Memory B cell (primary cell): ENCODE measurements around the gene PLD5.

Source experiments
- ATAC-seq: fragments of 150-1000 bp; cut with Tn5 transposase; 2 replicates; pipeline ENCODE4 v1.10.0; 2021; ENCODE audit warnings: low read depth, mild to moderate bottlenecking, moderate library complexity
- DNase-seq, 2 donors: peaks; one replicate each; pipeline ENCODE4 v3.0.0; 2022; ENCODE audit warnings: low spot score in 2 of 2
- H3K27ac Mint-ChIP-seq: one replicate; pipeline ENCODE4 v1.8.0; 2022; ENCODE audit warnings: mild to moderate bottlenecking, moderate library complexity, mixed read lengths
- H3K27me3 Mint-ChIP-seq: one replicate; pipeline ENCODE4 v1.8.0; 2022; ENCODE audit warnings: mixed read lengths
- H3K36me3 Mint-ChIP-seq: one replicate; pipeline ENCODE4 v1.8.0; 2022; ENCODE audit warnings: mild to moderate bottlenecking, mixed read lengths
- H3K4me1 Mint-ChIP-seq: one replicate; pipeline ENCODE4 v1.8.0; 2022; ENCODE audit warnings: mixed read lengths
- H3K4me3 Mint-ChIP-seq: one replicate; pipeline ENCODE4 v1.8.0; 2022; ENCODE audit warnings: mild to moderate bottlenecking, moderate library complexity, mixed read lengths
- H3K9me3 Mint-ChIP-seq: one replicate; pipeline ENCODE4 v1.8.0; 2022; ENCODE audit warnings: mixed read lengths

PLD5 gene

DNA sequence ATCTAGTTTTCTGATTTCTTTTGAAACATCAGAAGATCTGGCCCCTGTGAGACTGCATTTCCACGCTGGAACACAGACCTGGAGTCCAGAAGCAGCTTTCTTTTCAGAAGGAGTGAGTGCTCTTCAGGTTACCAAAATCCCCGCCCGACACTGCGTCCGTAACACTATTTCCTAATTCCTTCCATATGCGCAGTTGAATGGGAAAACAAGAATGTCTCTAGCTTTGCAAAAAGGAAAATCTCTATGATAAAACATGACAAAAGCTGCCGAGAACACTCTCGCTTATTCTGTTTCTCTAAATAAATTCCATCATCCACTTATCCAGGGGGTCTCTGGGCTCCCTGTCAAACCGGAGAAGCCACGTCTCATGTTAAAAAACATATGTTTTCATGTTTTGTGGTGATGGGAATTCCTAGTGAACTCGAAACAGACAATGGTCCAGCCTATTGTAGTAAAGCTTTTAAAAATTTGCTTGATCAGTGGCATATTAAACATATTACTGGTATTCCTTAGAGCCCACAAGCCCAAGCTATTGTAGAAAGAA, 67.7 kb downstream of the PLD5 start:
- Mint-ChIP-seq H3K4me3 (no peak overlapping the region), H3K4me1 (no peaks in the 10 kb centered on the region), H3K9me3 (no peaks in the 10 kb centered on the region), H3K27ac (no peak overlapping the region), H3K36me3 (no peaks in the 10 kb centered on the region), H3K27me3 (peaks cover 6% of the 10 kb centered on the region)
- no peak for ATAC-seq
- no peak for DNase-seq

DNA sequence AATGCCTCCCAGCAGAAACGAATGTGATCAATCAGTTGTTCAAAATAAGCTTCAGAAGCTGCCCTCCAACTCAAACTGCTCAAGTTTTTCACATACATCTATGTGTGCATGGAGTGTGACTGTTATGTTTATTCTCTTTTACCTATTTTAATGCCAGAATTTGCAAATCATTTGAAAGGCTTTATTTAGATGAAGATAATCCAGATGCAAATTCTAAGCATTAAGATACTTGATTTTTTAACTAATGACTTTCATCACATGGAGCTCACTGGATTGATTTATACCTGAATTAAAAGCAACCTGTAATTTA, 69.5 kb downstream of the PLD5 start:
- Mint-ChIP-seq H3K27me3 (peaks cover 10% of the 10 kb centered on the region), H3K27ac (no peak overlapping the region), H3K4me1 (no peaks in the 10 kb centered on the region), H3K9me3 (no peaks in the 10 kb centered on the region), H3K36me3 (no peaks in the 10 kb centered on the region), H3K4me3 (no peak overlapping the region)
- DNase-seq (no peak), ATAC-seq (no peak)

GRCh38 chr1:242454262-242455051, 70.0 kb downstream of the PLD5 start:
- Mint-ChIP-seq H3K36me3 (no peaks in the 10 kb centered on the region), H3K4me3 (no peak overlapping the region), H3K27me3 (peaks cover 10% of the 10 kb centered on the region), H3K9me3 (no peaks in the 10 kb centered on the region), H3K4me1 (no peaks in the 10 kb centered on the region), H3K27ac (no peak overlapping the region)
- peak in 1 of 2 donors; percentile 5 for DNase-seq
- ATAC-seq: no peak

GRCh38 chr1:242452573-242452972, 71.9 kb downstream of the PLD5 start:
- H3K36me3 Mint-ChIP-seq: no peaks in the 10 kb centered on the region
- no peaks in the 10 kb centered on the region for H3K9me3 Mint-ChIP-seq
- no peaks in the 10 kb centered on the region for H3K4me1 Mint-ChIP-seq
- H3K27me3 Mint-ChIP-seq: peaks cover 13% of the 10 kb centered on the region
- H3K4me3 Mint-ChIP-seq: no peak overlapping the region
- ATAC-seq: no peak
- no peak for DNase-seq
- H3K27ac Mint-ChIP-seq: no peak overlapping the region

- Mint-ChIP-seq H3K4me1 (no peaks in the 10 kb centered on the region), H3K9me3 (no peaks in the 10 kb centered on the region), H3K4me3 (no peak overlapping the region), H3K36me3 (no peaks in the 10 kb centered on the region), H3K27ac (no peak overlapping the region), H3K27me3 (peaks cover 12% of the 10 kb centered on the region)
- DNase-seq (no peak), ATAC-seq (no peak)
Observed at GRCh38 chr1:242449661-242450060, 74.8 kb downstream of the PLD5 start.

- Mint-ChIP-seq H3K9me3 (no peaks in the 10 kb centered on the region), H3K27me3 (peaks cover 12% of the 10 kb centered on the region), H3K4me3 (no peak overlapping the region), H3K4me1 (no peaks in the 10 kb centered on the region), H3K27ac (no peak overlapping the region), H3K36me3 (no peaks in the 10 kb centered on the region)
- DNase-seq (no peak), ATAC-seq (no peak)
Observed at GRCh38 chr1:242448910-242449645, 75.4 kb downstream of the PLD5 start.

- peaks cover 10% of the 10 kb centered on the region for H3K27me3 Mint-ChIP-seq
- ATAC-seq (no peak), DNase-seq (no peak)
- H3K36me3 Mint-ChIP-seq: no peaks in the 10 kb centered on the region
- H3K4me3 Mint-ChIP-seq: no peak overlapping the region
- no peaks in the 10 kb centered on the region for H3K9me3 Mint-ChIP-seq
- H3K4me1 Mint-ChIP-seq: no peaks in the 10 kb centered on the region
- H3K27ac Mint-ChIP-seq: no peak overlapping the region
Observed at GRCh38 chr1:242447689-242448088, 76.8 kb downstream of the PLD5 start.

GRCh38 chr1:242440757-242441156, 83.7 kb downstream of the PLD5 start:
- Mint-ChIP-seq H3K4me3 (no peak overlapping the region), H3K9me3 (no peaks in the 10 kb centered on the region), H3K27me3 (peaks cover 2% of the 10 kb centered on the region), H3K36me3 (no peaks in the 10 kb centered on the region), H3K27ac (no peak overlapping the region), H3K4me1 (no peaks in the 10 kb centered on the region)
- no peak for DNase-seq
- no peak for ATAC-seq

- no peak overlapping the region for H3K4me3 Mint-ChIP-seq
- DNase-seq (no peak), ATAC-seq (no peak)
- H3K36me3 Mint-ChIP-seq: no peaks in the 10 kb centered on the region
- H3K27ac Mint-ChIP-seq: no peak overlapping the region
- H3K9me3 Mint-ChIP-seq: peaks cover 2% of the 10 kb centered on the region
- H3K27me3 Mint-ChIP-seq: peaks cover 13% of the 10 kb centered on the region
- H3K4me1 Mint-ChIP-seq: no peaks in the 10 kb centered on the region
Observed at GRCh38 chr1:242435200-242435599, 89.3 kb downstream of the PLD5 start.

- Mint-ChIP-seq H3K27ac (no peak overlapping the region), H3K36me3 (no peaks in the 10 kb centered on the region), H3K27me3 (peaks cover 11% of the 10 kb centered on the region), H3K4me3 (no peak overlapping the region), H3K4me1 (no peaks in the 10 kb centered on the region), H3K9me3 (peaks cover 2% of the 10 kb centered on the region)
- ATAC-seq (no peak), DNase-seq (no peak)
Observed at GRCh38 chr1:242432491-242433095, 91.9 kb downstream of the PLD5 start.

DNA sequence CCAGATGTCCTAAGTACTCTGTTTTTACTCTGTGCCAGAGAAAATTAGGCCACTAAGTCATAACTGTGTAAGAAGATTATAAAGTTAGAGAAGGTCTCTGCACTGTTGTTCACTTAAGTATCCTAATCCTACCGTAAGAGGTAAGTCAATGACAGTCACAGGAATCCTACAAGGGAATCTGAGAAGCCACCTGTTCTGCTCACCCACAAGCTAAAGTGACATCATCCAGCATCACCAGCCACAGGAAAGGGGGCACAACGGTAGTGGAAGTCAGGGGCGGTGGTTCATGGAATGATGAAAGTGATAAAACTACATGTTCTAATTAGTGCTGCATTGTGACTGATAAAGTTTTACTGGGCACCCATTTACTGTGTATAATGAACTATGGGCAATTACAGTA, 92.7 kb downstream of the PLD5 start:
- Mint-ChIP-seq H3K27me3 (peaks cover 11% of the 10 kb centered on the region), H3K4me1 (no peaks in the 10 kb centered on the region), H3K27ac (no peak overlapping the region), H3K9me3 (peaks cover 2% of the 10 kb centered on the region), H3K4me3 (no peak overlapping the region), H3K36me3 (no peaks in the 10 kb centered on the region)
- ATAC-seq: no peak
- DNase-seq: no peak

GRCh38 chr1:242430956-242431355, 93.5 kb downstream of the PLD5 start:
- no peak for DNase-seq
- no peak overlapping the region for H3K27ac Mint-ChIP-seq
- peaks cover 11% of the 10 kb centered on the region for H3K27me3 Mint-ChIP-seq
- H3K4me3 Mint-ChIP-seq: no peak overlapping the region
- no peaks in the 10 kb centered on the region for H3K4me1 Mint-ChIP-seq
- ATAC-seq: no peak
- H3K36me3 Mint-ChIP-seq: no peaks in the 10 kb centered on the region
- peaks cover 2% of the 10 kb centered on the region for H3K9me3 Mint-ChIP-seq

DNA sequence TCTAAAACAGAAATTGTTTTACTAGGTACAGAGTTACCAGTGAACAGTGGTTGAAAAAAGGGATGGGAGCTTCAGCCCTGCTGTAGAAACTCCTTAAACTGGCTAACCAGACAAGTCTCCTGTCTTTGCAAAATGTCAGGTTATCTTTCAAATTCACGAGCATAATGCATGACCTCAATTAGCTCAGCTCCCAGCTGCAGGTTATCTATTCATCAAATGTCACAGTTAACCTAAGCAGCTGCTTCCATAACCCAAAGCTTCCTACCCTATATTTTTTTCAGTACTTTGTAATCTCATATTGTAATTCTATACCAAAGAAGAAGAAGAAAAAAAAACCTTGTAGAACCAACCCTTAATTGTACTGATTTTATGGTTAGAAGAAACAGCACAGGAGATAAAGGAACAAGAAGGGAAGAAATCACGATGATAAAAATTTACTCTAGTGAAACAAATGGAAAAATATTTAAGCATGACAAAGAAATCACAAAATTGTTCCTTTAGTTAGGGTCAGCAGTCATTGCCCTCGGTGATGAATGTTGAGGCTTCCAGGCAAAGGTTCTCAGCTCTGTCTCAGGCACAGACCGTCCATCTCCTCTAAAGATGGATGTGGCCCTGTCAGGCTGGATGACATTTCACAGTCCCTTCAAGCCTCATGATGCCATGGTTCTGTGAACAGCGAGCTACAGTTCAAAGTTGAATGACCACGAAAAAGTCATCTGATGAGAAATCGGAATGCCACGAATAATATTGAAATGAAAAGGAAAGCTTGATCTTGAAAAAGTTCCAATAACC, 95.9 kb downstream of the PLD5 start:
- Mint-ChIP-seq H3K36me3 (no peaks in the 10 kb centered on the region), H3K27me3 (peaks cover 7% of the 10 kb centered on the region), H3K4me3 (no peak overlapping the region), H3K4me1 (no peaks in the 10 kb centered on the region), H3K27ac (no peak overlapping the region), H3K9me3 (peaks cover 5% of the 10 kb centered on the region)
- ATAC-seq: no peak
- no peak for DNase-seq

DNA sequence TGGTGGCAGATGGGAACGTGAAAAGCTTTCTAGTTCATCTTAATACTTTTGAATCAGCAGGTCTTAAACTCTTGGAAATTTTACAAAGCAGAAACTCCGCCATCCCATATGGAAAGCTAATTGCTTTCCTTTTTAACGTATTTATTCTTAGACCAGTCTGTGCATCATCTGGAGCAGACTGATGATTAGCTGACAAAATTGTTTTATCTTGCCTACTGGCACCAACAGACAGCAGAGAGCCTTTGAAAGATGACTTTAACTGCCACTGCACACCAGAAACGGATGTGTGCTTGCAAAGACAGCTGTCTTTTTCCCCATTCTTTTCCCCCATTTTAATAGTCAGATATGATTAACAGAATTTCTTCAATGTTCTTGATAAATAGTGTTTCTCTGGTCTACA, 97.0 kb downstream of the PLD5 start:
- DNase-seq (no peak), ATAC-seq (no peak)
- Mint-ChIP-seq H3K27ac (no peak overlapping the region), H3K27me3 (peaks cover 9% of the 10 kb centered on the region), H3K36me3 (no peaks in the 10 kb centered on the region), H3K4me3 (no peak overlapping the region), H3K9me3 (peaks cover 5% of the 10 kb centered on the region), H3K4me1 (no peaks in the 10 kb centered on the region)
